Stomach (tissue), 9 donors: Measurements from ENCODE around the gene KRT15. TPM values are rescaled to one million over a fixed set of nuclear protein-coding genes. Genes with fewer than 3 reads are reported as not detected.

Experiments
- DNase-seq, 2 donors: peaks; one replicate each; pipeline versions ENCODE4 v3.0.0 to v3.0.0-alpha.2; 2013 to 2019
- H3K27ac ChIP-seq, 5 donors: fragments of 200-600 bp in 4 of 5; sonication (generic) in 4 of 5; one replicate each; pipeline ENCODE4 v1.5.1; 2013 to 2019; ENCODE audit warnings: mild to moderate bottlenecking in 1 of 5, moderate library complexity in 1 of 5
- H3K27me3 ChIP-seq, 3 donors: fragments of 200-600 bp; sonication (generic); one replicate each; pipeline ENCODE4 v1.5.1; 2017 to 2019; ENCODE audit warnings: mixed run types in 1 of 3
- H3K36me3 ChIP-seq, 4 donors: fragments of 200-600 bp; sonication (generic); 1 replicate in 3 of 4; 2 replicates in 1 of 4; pipeline ENCODE4 v1.5.1; 2016 to 2019
- H3K4me1 ChIP-seq, 4 donors: fragments of 200-600 bp; sonication (generic); one replicate each; pipeline ENCODE4 v1.5.1; 2016 to 2019
- H3K4me3 ChIP-seq, 4 donors: fragments of 200-600 bp; sonication (generic) in 3 of 4; one replicate each; pipeline ENCODE4 v1.5.1; 2016 to 2019; ENCODE audit warnings: mild to moderate bottlenecking in 1 of 4
- H3K9me3 ChIP-seq, 4 donors: fragments of 200-600 bp; sonication (generic); one replicate each; pipeline ENCODE4 v1.5.1; 2016 to 2019
- CTCF ChIP-seq, 7 experiments: fragments of 450-650 bp in 4 of 7; fragments of 200-600 bp in 3 of 7; sonication (generic) in 3 of 7; IDR thresholded peaks; one replicate each; pipeline ENCODE4 v1.5.1; 2016 to 2019; ENCODE audit warnings: antibody characterized with exemption in 7 of 7, control low read depth in 2 of 7, mild to moderate bottlenecking in 1 of 7
- EP300 ChIP-seq: sonication (generic); formaldehyde crosslinking; IDR thresholded peaks from one replicate; pipeline ENCODE4 v1.6.1; 2017; ENCODE audit warnings: antibody characterized with exemption
- POLR2A ChIP-seq, 4 donors: fragments of 450-650 bp; IDR thresholded peaks; one replicate each; pipeline ENCODE4 v1.6.1; 2016; ENCODE audit warnings: antibody characterized with exemption in 4 of 4, control low read depth in 2 of 4, mild to moderate bottlenecking in 1 of 4, moderate library complexity in 1 of 4
- POLR2AphosphoS5 ChIP-seq, 3 donors: sonication (generic); formaldehyde crosslinking; IDR thresholded peaks; one replicate each; pipeline ENCODE4 v1.6.1; 2016; ENCODE audit warnings: antibody characterized with exemption in 3 of 3
- WGBS, 5 donors: extraction: QIAGEN DNeasy Blood & Tissue Kit in 3 of 5; methylation state at CpG; one replicate each; pipeline versions ENCODE4 v1.1.5 to v1.1.7; 2013 to 2018; 5-methylcytosine and 5-hydroxymethylcytosine counted together
- intact Hi-C: fragments of 100-400 bp; cut with DNase I; formaldehyde crosslinking; loops from one replicate; pipeline ENCODE4 v1.15.1; 2023; ENCODE audit warnings: low total_unique reads
- polyA plus RNA-seq, 3 donors: library from polyadenylated mRNA; stranded (reverse); fragments of 200-250 nt; gene quantifications; one replicate each; pipeline ENCODE4 v1.2.3, GENCODE V29; 2013
- total RNA-seq, 5 donors: library from RNA; depleted of rRNA; stranded (reverse); fragments of >200 nt; gene quantifications; one replicate each; pipeline versions ENCODE4 v1.1.0 to v1.2.3, GENCODE V29; 2014 to 2016
- donor health status: healthy with polysubstance abuse.
- donor health status: Bipolar disorder and iron deficiency.
- donor health status: healthy.

KRT15 gene
- total and polyA plus RNA-seq, 8 donors: 1.4 to 3,416 (median 2.6) TPM; not detected in 1

DNA sequence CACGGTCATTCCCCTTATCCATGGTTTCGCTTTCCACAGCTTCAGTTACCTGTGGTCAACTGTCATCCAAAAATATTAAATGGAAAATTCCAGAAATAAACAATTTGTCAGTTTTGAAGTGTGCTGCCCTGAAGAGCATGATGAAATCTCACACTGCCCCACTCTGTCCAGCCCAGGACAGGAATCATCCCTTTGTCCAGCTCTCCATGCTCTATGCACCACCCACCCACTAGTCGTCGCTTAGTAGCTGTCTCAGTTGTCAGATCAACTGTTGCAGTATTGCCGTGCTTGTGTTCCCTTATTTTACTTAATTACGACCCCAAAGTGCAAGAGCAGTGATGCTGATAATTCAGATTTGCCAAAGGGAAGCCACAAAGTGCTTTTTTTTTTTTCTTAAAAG, 42.9 kb upstream of the KRT15 start:
- WGBS, 5 donors: 65 to 77% (median 72%) methylated on average over 6 of the region's 6 CpGs
- Histone ChIP-seq H3K4me1 (no peaks in the 10 kb centered on the region), H3K9me3 (no peaks in the 10 kb centered on the region), H3K27me3 (peaks cover 0 to 61% (median 7%) of the 10 kb centered on the region in 3 donors), H3K36me3 (no peaks in the 10 kb centered on the region), H3K27ac (no peak overlapping the region), H3K4me3 (no peak overlapping the region)
- DNase-seq: no peak
- TF ChIP-seq POLR2A (IDR thresholded peaks at IDR 0.05) (no peak), CTCF (IDR thresholded peaks at IDR 0.05) (no peak), EP300 (no peak), POLR2AphosphoS5 (IDR thresholded peaks at IDR 0.05) (no peak)
- intact Hi-C loops: no loop called here

GRCh38 chr17:41559548-41559947, 40.9 kb upstream of the KRT15 start:
- Histone ChIP-seq H3K27me3 (peaks cover 0 to 58% (median 7%) of the 10 kb centered on the region in 3 donors), H3K9me3 (no peaks in the 10 kb centered on the region), H3K4me3 (no peak overlapping the region), H3K27ac (no peak overlapping the region), H3K36me3 (no peaks in the 10 kb centered on the region), H3K4me1 (peaks cover 0 to 4% (median 0%) of the 10 kb centered on the region in 4 donors)
- TF ChIP-seq POLR2A (IDR thresholded peaks at IDR 0.05) (no peak), CTCF (IDR thresholded peaks at IDR 0.05) (no peak), EP300 (no peak), POLR2AphosphoS5 (IDR thresholded peaks at IDR 0.05) (no peak)
- DNase-seq: no peak
- intact Hi-C loops: loop anchor here (5.0 kb wide), 1 partner anchor 78 kb away; no protein-coding TSS in a partner anchor
- WGBS, 5 donors: 85 to 93% (median 89%) methylated on average over 2 of the region's 2 CpGs

DNA sequence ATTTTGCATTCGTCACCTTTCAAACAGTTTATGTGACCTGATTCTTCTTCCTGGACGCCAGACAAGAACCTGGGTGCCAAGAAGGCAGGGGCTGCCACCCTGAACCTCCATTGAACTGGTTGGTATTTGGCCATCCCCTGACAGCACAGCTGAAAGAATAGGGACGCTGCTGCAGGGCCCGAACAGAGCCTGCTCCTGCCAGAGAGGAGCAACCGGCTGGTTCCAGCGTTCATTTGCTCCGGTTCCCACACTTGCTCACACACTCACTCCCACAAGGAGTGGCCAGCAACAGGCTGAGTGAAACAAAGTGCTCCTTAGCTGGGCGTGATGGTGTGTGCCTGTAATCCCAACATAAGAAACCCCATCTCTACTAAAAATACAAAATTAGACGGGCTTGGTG, 38.2 kb upstream of the KRT15 start:
- H3K4me3 ChIP-seq: no peak overlapping the region
- TF ChIP-seq POLR2A (IDR thresholded peaks at IDR 0.05) (no peak), EP300 (no peak), POLR2AphosphoS5 (IDR thresholded peaks at IDR 0.05) (no peak), CTCF (IDR thresholded peaks at IDR 0.05) (no peak)
- no peak for DNase-seq
- H3K27ac ChIP-seq: no peak overlapping the region
- intact Hi-C loops: loop anchor here (5.0 kb wide), 1 partner anchor 80 kb away; no protein-coding TSS in a partner anchor
- H3K27me3 ChIP-seq: peaks cover 0 to 50% (median 7%) of the 10 kb centered on the region in 3 donors
- H3K9me3 ChIP-seq: no peaks in the 10 kb centered on the region
- H3K4me1 ChIP-seq: peaks cover 0 to 4% (median 0%) of the 10 kb centered on the region in 4 donors
- 71 to 84% (median 79%) methylated on average over 9 of the region's 9 CpGs for WGBS, 5 donors
- H3K36me3 ChIP-seq: no peaks in the 10 kb centered on the region

DNA sequence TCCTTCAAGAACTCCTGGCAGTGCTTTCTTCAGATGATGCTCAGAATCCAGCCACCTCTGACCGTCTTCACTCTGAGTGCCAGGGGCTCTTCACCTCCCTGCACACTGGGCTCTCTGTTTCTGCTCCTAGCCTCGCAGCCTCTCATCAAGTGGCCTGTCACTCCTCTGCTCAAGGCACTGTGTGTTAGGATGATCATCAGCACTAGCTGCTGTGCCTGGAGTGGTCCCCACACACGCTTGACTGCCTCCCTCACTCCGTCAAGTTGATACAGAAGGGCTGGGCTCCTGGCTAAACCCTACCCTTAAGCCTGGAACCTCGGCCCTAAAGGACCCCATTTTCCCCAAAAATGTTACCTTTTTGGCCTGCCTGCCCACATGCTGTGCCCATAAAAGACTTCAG, 37.6 kb upstream of the KRT15 start:
- Histone ChIP-seq H3K4me3 (no peak overlapping the region), H3K27ac (no peak overlapping the region), H3K27me3 (peaks cover 0 to 49% (median 7%) of the 10 kb centered on the region in 3 donors), H3K4me1 (peaks cover 0 to 4% (median 0%) of the 10 kb centered on the region in 4 donors), H3K36me3 (no peaks in the 10 kb centered on the region), H3K9me3 (no peaks in the 10 kb centered on the region)
- no peak for TF ChIP-seq EP300
- TF ChIP-seq POLR2A (IDR thresholded peaks at IDR 0.05): no peak
- TF ChIP-seq POLR2AphosphoS5 (IDR thresholded peaks at IDR 0.05): no peak
- no peak for TF ChIP-seq CTCF (IDR thresholded peaks at IDR 0.05)
- no peak for DNase-seq
- intact Hi-C loops: loop anchor here (5.0 kb wide), 1 partner anchor 81 kb away; no protein-coding TSS in a partner anchor
- 49 to 68% (median 63%) methylated on average over 5 of the region's 5 CpGs for WGBS, 5 donors
